GM19463 (cell line): Measurements from ENCODE around the gene NECAP2.

Source experiments
- ATAC-seq: cut with Tn5 transposase; IDR thresholded peaks from one replicate; pipeline ENCODE4 v1.9.1; 2021; ENCODE audit warnings: mild to moderate bottlenecking, moderate library complexity; ENCODE audit not compliant: unreplicated experiment

NECAP2 gene, protein sequence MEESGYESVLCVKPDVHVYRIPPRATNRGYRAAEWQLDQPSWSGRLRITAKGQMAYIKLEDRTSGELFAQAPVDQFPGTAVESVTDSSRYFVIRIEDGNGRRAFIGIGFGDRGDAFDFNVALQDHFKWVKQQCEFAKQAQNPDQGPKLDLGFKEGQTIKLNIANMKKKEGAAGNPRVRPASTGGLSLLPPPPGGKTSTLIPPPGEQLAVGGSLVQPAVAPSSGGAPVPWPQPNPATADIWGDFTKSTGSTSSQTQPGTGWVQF

DNA sequence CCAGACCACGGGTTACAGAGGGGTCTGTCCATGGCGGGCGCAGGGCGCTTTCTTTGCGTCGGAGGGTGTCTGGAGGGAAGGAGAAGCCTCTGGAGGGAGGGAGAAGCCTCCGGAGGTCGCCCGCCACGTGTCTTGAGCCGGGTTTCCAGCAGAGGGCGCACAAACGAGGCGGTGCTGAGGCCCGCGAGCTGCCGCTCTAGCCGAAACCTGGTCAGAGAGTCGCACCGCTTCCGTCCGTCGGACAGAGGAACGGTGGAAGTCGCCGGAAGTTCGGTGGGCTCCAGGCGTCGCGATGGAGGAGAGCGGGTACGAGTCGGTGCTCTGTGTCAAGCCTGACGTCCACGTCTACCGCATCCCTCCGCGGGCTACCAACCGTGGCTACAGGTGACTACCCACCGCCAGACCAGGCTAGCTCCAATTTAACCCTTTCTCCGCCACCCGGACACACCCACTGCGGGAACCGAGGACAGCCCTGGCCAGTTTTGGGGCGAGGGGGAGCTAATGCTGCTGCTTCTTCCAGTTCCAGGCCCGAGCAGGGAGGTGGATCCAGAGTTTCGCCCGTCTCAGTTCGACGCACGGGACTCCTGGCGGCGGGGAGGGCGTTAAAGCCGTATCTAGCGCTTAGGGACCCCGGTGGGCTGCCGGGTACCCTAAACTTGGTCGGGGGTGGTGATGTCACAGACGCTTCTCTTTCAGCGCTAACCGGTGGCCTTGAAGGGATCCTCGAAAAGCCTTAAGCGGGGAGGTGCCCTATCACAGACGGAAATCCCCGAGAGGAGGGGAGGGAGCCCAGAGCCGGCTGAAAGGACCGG, at the start of gene NECAP2:
Gene NECAP2 (plus strand): TSS at position 255 of the 812 bp plus-strand sequence. CDS start 38 bp downstream, at position 293.
- ATAC-seq, result peak; percentile 88

DNA sequence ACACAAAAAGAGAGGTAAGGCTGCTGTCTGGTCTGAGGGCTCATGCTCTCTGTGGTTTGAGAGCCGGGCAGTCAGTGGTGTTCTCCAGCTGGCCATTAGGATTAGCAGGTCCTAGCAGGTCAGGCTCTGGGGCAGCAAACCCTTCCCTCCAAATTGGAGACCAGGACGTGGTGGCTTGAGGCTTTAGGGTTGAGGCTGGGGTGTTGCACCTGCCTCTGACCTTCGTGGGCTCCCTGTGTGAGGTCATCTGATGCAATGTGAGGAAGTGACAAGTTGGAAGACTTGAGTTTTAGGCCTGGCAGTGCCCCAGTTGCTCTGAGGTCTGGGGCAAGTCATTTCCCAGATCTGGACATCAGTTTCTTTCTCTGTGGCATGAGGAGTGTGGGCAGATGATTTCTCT, 49.1 kb upstream of the NECAP2 start:
- ATAC-seq, result no peak

DNA sequence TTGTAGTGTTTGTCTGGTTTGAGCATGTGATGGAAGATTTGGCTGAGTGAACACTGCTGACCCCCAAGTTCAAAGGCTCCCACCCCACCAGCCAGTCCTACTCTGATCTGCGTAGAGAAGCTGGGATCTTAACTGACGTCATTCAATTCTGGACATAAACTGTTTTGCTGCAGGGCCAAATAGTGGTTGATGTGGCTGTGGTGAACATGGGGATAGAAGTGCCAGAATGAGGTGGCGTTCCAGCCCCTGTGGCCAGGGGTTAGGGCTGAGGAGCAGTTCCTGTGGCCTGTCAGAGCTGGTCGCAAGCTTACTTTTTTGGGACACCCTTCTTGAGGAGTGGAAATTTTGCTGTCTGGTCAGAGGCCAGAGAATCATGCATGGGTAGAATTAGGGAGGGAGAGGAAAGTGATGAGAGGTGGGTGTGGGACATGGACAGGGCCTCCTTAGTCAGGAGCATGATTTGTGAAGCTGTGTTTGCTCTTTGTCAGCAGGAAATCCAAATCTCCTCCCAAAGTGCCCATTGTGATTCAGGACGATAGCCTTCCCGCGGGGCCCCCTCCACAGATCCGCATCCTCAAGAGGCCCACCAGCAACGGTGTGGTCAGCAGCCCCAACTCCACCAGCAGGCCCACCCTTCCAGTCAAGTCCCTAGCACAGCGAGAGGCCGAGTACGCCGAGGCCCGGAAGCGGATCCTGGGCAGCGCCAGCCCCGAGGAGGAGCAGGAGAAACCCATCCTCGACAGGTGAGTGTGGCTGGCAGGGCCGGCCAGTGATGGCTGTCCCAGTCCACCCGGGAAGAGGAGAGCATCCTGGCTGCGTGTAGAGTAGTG, 47.6 kb upstream of the NECAP2 start:
- no peak for ATAC-seq

DNA sequence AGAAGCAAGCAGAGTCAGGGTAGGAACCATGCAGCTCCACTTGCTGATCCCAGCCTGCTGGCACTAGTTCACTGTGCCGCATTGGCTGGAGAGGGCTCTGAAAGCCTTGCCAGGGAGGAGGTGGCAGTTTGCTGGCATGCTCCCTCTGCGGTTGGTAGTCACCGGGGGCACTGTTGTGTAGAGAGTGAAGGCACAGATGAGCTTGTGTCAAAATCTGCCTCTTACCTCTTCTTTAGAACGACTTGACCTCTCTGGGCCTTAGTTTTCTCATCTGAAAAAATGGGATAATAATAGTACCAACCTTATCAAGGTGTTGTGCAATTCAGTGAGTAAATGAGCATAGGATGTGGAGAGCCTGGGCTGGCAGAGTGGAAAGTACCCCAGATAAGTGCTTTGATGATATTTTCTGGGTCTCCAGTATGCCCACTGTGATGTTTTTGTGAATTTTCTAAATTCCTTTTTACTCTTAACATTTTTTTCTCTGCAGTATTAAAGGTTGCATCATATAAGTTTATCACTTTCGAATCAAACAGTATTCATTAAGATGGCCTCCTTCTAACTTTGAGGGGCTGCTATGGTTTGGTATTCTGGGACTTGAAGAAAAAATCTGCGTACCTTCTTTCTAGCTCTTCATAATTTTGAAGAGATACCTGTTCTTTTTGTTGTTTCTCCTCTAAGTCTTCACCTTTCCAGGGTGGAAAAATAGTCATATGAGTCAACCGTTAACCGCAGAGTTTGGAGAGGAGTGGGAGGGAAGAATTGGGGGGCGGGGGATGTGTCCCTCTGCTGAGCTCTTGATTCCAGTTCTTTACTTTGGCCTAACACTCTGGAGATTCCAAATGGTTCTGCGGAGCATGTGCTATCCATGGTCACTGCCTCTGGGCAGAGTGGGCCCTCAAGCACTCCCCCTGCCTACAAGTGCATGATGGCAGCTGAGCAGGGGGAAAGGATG, 46.7 kb upstream of the NECAP2 start:
- no peak for ATAC-seq

DNA sequence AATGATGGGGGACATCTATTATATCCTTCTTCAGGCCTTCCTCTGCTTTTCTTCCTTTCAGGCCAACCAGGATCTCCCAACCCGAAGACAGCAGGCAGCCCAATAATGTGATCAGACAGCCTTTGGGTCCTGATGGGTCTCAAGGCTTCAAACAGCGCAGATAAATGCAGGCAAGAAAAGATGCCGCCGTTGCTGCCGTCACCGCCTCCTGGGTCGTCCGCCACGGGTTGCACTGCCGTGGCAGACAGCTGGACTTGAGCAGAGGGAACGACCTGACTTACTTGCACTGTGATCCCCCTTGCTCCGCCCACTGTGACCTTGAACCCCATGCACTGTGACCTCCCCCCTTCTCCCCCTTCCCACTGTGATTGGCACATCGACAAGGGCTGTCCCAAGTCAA, 45.5 kb upstream of the NECAP2 start:
- ATAC-seq, result no peak

DNA sequence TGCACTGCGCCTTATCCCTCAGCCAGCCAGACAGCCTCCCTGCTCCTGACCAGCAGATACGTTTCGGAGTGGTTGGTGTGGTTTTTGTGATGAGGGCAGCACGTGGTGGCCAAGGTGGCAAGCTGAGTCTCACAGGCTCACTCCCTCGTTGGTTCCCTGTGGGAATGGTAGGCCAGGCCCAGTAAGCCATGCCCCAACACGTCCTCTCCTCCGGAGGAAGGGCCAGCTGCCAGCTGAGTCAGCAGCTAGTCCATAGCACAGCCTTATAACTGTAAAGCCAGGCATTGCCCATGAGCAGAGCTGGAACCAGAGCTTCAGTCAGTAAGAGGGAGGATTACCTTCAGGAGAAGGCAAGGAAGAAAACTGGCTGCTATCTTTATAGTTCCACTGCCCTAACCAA, 43.9 kb upstream of the NECAP2 start:
- no peak for ATAC-seq

DNA sequence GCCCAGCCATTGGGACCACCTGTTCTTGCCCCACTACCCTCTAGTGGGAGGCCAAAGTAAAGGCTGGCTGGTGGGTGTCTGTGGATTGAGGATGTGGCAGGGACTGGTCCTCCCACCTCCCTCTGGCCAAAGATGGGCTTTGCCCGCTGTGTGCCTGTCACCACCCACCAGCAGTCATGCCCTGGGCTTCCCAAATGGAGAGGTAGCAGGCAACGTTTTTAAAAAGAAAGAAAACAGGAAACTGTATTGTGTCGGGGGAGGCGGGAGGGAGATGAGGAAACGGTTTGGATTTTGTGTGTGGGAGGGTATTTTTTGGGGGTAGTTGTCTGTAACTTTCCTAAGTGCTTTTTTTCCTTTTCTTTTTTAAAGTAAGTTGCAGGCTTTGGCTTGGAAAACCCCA, 43.4 kb upstream of the NECAP2 start:
- no peak for ATAC-seq

DNA sequence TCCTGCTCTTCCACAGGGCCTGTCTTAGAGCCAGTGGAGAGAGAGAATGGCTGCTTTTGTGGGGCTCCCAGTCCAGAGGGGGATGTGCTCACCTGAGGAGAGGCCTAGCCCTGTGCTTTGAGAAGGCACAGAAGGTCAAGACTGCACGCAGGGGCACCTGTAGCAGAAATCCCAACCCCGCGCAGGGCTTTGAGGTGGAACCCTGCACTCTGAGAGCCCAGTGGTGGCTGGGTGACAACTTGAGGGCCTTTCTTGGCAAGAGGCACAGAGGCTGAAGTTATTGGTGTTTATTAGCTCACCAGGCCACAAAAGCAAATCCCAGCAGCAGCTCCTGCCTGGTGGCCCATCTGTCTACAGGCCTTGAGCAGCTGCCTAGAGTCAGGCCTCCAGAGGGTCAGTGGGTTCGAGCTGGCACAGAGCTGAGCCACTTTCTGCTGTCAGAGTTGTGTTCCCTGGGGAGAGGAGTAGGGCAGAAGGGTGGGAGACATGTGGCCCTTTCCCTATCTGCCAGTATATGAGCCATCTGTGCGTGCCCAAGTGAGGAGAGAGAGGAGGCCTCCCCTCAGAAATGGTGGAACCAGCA, 42.1 kb upstream of the NECAP2 start:
- no peak for ATAC-seq

DNA sequence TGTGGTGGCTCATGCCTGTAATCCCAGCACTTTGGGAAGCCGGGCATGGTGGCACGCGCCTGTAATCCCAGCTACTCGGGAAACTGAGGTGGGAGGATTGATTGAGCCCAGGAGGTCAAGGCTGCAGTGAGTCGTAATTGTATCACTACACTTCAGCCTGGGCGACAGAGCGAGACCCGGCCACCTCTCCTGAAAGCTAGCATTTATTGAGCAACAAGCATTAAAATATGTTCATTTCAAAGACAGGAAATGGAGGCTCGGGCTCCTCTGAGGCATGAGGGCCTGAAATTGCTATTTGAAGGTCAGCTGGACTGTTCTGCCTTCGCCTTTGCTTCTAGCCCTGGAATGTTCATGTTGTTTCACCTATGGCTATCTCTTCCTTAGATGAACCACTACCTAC, 37.8 kb upstream of the NECAP2 start:
- no peak for ATAC-seq

DNA sequence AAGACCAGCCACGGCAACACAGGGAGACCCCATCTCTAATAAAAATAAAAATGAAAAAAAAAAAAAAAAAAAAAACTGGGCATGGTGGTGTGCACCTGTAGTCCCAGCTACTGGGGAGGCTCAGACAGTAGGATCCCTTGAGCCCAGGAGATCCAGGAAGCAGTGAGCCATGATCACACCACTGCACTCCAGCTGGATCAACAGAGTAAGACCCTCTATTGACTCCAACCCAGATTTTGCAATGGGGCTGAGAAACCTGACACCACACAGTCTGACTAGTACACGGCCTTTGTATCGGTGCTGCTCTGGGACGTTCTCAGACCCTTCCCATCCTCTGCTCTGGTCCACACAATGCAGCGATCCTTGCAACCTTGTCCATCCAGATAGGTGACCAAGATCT, 35.1 kb upstream of the NECAP2 start:
- ATAC-seq, result no peak

DNA sequence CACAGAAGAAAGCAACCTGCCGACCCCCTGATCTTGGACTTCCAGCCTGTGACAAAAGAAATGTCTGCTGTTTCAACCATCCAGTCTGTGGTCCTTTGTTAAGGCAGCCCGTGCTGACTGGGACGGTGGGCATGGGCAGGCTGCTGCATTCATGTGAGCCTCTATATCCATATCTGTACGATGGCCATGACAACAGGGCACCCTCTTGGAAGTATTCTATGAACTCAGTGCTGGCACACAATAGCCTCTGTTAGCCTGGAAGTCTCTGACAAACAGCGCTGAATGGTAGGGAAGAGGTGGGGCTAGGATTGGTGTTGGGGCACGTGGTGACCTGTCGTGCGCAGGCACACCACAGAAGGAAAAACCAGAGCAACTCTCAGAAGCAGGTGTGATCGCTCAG, 33.7 kb upstream of the NECAP2 start:
- ATAC-seq, result no peak

DNA sequence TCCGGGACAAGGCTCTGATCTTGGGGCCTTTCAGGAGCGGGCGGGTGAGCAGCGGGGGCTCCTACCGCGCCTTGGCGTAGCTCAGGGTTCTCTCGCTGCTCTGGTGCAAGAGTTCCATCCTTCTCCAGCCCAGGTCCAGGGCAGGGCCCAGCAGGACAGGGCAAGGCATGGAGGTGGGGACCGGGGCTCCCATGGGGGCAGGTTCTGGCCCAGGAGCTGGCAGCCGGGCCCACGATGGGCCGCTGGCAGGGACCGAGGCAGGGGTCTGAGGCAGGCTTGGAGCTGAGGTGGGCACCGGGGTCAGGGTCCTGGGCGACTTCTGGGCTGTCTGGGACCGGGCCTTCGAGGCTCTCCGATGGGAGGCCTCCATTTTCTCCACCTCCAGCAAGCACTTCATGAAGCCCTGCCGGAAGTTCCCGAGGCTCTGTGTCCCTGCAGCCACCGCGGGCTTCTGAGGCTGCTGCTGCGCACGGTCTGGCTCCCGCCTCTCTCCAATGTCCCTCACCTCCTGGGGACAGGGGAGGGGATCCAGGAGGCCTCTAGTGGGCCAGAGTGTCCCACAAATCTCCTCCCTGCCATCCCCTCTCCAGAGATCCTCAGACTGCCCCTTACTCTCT, 30.9 kb upstream of the NECAP2 start:
- ATAC-seq, result no peak

DNA sequence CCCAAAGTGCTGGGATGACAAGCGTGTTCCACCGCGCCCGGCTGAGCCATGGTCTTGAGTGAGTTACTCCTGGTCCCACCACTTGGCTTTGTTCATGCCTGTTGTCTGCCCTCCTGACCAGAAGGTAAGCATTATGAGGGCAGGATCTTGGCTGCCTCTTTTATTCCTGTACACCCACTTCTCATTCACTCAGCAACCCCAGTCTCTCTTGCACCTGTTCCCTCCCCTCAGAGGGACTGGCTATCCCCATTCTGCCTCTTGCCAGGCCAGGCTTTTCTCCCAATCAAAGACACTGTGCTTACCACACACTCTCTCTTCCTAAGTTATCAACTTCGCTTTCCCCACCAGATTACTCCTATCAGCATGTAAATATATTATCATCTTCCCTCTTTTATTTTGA, 29.7 kb upstream of the NECAP2 start:
- no peak for ATAC-seq

DNA sequence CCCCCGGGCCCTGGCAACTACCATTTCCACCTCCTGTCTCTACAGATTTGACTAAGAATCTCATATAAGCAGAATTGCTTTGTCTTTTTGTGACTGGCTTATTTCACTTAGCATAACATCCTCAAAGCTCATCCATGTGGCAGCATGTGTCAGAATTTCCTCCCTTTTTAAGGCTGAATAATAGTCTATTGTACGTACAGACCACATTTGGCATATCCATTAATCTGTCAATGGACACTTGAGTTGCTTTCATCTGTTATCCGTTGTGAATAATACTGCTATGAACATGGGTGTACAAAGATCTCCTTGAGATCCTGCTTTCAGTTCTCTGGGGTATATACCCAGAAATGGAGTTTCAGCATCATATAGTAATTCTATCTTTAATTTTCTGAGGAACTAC, 27.3 kb upstream of the NECAP2 start:
- ATAC-seq, result no peak

DNA sequence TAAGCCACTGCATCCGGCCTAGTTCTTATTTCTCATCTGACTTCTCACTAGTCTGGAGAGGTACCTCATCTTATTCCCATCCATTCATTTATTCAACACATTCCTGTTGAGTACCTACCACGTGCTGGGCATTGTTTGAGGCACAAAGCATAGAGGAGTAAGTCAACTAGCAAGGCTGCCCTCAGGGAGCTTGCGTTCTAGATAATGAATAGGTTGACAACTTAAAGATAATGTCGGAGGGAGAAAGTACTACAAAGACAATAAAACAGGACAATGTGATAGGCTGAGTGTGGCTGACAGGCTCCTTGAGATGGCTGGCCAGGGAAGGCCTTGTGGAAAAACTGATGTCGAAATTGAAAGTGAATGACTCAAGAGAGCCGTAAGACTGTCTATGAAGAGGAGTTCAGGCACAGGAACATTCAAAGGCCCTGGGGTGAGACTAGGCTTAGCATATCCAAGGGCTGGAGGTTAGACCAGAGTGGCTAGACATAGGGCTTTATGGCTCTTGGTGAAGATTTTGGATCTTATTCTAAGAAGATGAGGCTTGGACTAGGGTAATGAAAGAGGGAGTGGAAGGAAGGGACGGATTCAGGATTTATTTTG, 21.6 kb upstream of the NECAP2 start:
- no peak for ATAC-seq

DNA sequence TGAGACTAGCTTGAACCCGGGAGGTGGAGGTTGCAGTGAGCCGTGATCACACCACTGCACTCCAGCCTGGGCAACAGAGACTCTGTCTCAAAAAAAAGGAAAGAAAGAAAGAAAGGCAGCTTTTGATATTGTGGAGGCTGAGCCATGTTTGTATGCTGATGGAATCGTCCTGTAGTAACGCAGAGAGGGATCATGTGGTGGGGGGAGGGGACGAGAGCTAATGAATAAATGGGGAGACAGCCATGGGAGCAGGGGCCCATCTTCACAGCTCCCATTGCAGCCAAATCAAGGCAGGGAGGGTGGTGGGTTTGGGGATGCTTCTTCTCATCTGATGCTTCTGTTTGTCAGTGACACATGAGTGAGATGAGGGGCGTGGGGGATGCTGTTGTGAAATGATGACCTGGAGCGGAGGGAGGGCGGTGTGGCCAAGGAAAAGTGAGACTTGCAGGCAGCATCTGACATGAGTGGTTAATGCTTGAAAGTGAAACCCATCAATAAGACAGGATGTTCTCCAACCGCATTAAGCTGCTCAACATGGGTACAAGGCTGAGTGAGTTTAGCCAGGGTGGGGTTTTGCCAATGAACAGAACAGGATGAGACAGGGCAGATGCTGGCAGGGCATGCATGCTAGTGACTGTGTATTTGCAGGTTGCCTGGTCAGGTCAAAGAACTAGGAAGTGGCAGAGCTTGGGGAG, 20.0 kb upstream of the NECAP2 start:
- ATAC-seq, result peak; percentile 81

DNA sequence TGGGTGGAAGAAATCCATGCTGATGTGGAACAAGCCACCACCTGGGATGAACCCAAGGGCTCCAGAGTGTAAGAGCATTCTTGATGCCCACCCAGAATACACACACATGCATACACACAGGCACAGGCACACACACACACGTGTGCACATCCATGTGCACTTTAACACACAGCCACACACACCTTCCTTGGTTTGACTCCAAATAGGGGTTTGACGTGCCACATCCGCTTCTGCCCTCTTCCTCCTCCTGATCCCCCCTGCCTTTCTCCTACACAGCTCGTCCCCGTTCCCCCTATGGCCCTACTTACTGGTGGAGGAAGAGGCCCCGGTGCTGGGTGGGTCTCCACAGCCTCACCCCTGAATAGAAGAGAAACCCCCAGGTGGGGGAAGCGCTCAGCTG, 19.3 kb upstream of the NECAP2 start:
- no peak for ATAC-seq

DNA sequence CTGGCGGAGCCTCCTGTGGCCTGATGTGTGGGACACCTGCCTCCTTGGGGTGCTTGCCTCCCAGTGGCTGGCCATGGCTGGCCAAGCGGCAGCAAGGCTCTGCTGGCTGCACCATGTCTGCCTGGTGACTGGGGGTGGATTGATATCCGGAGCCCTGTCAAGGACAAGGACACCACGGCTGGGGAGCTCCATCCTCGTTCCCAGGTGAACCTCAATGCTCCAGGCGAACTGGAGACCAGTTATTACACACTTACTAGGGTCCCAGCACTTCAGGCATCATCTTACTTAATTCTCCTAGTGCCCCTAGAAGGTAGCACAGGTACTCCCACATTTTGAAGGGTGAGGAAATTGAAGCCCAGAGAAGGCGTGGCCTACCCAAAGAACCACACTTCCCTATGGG, 18.5 kb upstream of the NECAP2 start:
- no peak for ATAC-seq
